SK-N-MC (cell line): ENCODE data around the gene IL4.

ENCODE experiments used
- EZH2 ChIP-seq: fragments of 200-600 bp; sonication (generic); IDR thresholded peaks from one replicate; pipeline ENCODE4 v1.6.1; 2017; ENCODE audit warnings: antibody characterized with exemption
- POLR2AphosphoS5 ChIP-seq: IDR thresholded peaks from 2 replicates; pipeline ENCODE4 v1.6.1; 2012; ENCODE audit warnings: mild to moderate bottlenecking, low read depth, low read length, borderline replicate concordance

DNA sequence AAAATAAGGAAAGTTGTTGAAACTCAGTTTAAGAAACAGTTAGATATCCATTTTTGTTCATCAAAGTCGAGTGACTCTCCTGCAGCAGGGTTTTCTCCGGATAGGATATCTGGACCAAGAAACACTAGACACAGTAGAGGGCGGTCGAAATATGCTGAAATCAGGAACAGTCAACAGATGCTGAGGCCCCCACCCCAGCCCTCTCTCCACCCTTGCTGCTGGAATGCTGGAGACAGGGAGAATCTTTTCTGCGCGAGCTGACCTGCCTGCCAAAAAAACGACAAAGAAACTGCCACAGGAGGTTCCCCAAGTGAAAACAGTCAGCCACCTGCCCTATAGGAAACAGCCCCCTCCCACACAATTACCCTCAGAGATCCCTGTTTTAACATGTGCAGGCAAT, 20.1 kb upstream of the IL4 start:
- TF ChIP-seq EZH2 (no peak), POLR2AphosphoS5 (no peak)
